HG03103 (cell line): Measurements from ENCODE around the gene SMC3.
"Not testable (repeated sequence)": the region's sequence is repeated elsewhere in the genome, so short reads cannot be mapped to it uniquely, and the experiment has no call there.

ENCODE experiments used
- ATAC-seq: cut with Tn5 transposase; IDR thresholded peaks from one replicate; pipeline ENCODE4 v1.9.1; 2021; ENCODE audit warnings: low read depth; ENCODE audit not compliant: unreplicated experiment

Gene SMC3

DNA sequence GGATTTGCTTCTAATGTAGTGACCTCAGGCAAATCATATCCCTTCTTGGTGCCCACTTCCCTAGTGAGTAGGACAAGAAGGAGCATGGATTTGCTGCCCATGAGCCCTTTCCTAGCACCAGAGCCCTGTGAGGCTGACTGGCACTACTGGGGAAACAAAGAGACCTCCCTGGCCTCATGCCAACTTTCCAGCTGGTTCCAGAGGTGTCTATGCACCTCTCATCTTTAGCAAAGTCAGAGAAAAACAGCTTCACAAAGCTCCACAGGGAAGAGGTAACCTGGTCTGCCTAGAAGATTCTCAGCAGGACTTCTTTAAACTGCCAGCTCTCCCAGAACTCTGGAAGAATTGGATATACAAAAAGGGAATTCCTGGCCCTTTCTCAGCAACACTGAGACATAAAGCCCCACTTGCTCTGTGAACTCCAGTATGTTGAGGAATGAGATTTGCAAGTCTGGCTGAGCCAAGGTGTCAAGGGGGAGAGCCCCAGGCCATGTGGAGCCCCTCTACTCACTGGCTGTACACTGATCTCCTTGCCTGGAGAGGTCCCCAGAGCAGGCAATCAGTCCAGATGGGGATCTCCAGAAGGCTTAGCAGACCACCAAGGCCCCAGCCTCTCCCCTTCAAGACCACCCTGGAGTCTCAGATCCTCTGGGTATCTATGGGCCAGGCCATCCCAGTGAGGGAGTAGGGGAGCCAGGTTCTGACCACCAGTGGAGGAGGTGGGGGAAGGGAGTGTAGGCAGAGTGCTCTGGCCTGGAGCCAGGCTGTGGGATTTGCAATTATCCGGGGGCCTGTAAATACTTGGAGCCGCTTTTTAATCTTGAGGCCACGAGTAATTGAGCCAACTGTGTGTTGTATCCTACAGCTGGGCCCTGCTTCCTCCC lies 52.3 kb downstream of the SMC3 start:
- ATAC-seq: no peak

DNA sequence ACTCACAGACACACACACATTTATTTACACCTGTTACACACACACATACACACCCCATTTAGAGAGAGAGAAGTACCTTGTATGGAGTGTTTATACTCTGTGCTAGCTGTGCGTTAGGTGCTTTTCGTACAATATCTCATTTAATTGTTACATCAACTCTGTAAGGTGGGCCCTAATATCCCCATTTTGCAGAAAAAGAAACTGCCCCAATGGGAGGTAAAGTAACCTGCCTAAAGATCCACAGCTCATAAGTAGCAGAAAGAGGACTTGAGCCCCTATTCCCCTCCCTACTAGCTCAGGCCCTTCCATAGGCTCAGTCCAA lies 52.9 kb downstream of the SMC3 start:
- ATAC-seq: no peak

DNA sequence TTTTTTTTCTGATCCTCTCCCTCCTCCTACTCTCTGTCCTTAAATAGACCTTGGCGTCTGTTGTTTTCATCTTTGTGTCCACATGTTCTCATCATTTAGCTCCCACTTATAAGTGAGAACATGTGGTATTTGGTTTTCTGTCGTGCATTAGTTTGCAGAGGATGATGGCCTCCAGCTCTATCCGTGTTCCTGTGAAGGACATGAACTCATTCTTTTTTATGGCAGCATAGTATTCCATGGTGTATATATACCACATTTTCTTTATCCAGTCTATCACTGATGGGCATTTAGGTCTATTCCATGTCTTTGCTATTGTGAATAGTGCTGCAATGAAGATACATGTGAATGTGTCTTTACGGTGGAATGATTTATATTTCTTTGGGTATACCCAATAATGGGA lies 55.8 kb downstream of the SMC3 start:
- not testable (repeated sequence) for ATAC-seq

- no peak for ATAC-seq
These were observed 57.9 kb downstream of the SMC3 start for GRCh38 chr10:110625356-110625894.

- ATAC-seq: no peak
These were observed 58.7 kb downstream of the SMC3 start for GRCh38 chr10:110625951-110626855.

GRCh38 chr10:110628161-110628560 lies 60.7 kb downstream of the SMC3 start:
- ATAC-seq: no peak

GRCh38 chr10:110629680-110630191 lies 62.2 kb downstream of the SMC3 start:
- ATAC-seq: no peak

- ATAC-seq: no peak
These were observed 64.4 kb downstream of the SMC3 start for GRCh38 chr10:110631934-110632333.

DNA sequence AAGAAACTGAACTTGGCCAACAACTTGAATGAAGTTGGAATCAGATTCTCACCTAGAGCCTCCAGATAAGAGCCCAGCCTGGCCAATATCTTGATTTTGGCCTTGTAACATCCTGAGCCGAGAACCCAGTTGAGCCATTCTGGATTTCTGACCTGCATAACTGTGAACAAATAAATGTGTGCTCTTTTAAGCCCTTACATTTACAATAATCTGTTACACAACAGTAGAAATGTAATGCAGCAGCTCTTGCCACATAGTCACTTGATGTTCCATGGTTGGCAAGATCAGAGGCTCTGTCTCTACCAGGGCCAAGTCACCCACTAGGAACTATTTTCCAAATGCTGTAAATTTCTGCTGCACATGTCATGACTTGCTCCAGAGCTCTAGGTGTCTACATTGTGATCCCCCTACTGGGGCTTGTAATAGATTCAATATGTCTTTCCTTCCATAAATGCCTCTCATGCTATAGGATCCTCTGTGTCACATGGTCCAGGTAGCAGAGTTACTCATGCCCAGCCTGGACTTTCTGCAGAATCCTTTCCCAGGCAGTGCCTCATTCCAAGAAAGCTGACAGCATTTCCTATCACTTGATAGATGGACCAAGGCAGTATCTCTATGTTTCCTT lies 65.2 kb downstream of the SMC3 start:
- no peak for ATAC-seq

DNA sequence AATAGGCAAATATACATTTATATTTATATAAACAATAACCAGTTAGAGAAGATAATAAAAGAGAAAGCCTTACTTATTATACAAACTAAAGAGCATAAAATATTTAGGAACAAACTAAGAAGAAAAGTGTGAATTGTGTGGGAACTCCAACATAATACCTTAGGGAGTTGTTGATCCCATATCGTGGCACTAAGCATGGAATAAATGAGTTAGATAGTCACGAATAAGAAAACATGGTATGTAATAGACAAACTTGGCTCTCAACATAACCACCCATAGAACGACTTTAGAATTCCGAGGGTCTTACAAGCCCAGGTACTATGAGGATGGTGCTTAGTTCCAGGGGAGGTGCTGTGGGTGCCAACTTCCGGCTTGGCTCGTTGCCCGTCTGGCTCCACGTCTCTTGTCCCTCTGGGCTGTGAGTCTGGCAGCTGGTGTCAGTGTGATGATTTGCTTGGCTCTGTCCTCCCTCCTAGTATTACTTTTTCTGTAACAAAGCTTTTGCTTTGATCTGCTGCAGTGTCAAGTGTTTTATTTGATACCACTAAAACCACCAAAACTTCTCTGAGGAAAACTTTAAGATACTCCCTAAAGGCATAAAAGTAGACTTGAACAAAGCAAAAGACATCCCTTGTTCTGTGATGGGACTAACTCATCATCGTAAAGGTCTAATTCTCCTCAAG lies 67.2 kb downstream of the SMC3 start:
- no peak for ATAC-seq

DNA sequence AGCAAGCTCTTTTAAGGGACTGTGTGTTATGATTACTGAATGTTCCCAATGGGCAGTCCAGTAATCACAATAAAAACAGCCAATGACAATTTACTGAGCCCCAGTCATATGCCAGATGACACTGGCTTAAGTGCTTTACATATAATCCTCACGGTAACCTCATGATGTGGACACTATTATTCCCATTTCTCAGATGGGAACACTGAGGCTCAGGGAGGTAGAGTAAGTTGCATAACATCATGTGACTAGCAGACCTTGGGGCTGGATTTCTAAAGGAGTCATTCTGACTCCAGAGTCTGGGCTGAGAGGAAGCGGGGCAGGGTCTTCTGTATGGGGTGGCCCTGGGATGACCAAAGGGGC lies 69.1 kb downstream of the SMC3 start:
- ATAC-seq: no peak

GRCh38 chr10:110636932-110637557 lies 69.5 kb downstream of the SMC3 start:
- no peak for ATAC-seq

DNA sequence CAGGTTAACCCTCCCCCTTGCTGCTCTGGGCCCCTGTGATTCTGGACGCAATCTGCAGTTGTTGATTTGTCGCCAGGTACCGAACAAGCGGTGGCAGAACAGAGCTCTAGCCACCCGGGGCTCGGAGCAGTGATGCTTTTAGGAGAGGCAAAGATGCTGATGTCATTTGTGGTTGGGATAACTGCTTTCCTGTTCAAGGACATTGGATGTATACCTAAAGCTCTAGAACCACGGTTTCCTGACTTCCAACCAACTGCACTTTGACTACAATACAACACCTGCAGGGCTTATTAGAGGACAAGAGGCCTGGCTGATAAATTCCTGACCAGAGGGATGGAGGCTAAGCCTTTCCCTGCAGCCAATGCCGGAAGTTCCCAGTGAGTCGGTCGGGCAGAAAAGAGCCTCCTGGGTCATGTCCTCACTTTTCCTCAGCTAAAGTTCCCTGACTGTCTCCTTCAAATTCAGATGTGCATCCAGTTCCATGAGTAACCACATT lies 70.1 kb downstream of the SMC3 start:
- no peak for ATAC-seq

GRCh38 chr10:110638319-110638718 lies 70.8 kb downstream of the SMC3 start:
- no peak for ATAC-seq

GRCh38 chr10:110639046-110639445 lies 71.6 kb downstream of the SMC3 start:
- ATAC-seq: not testable (repeated sequence)

- ATAC-seq: not testable (repeated sequence)
These were observed 72.4 kb downstream of the SMC3 start for GRCh38 chr10:110639858-110640257.

GRCh38 chr10:110641256-110641655 lies 73.8 kb downstream of the SMC3 start:
- ATAC-seq: no peak

- no peak for ATAC-seq
These were observed 74.9 kb downstream of the SMC3 start for GRCh38 chr10:110642204-110643034.
